Sigmoid colon (tissue), 4 donors: Measurements from ENCODE around the gene OR52M1.

Source experiments
- EP300 ChIP-seq, 4 donors: sonication (generic); formaldehyde crosslinking; IDR thresholded peaks; one replicate each; pipeline ENCODE4 v1.6.1; 2017; ENCODE audit warnings: antibody characterized with exemption in 4 of 4
- POLR2A ChIP-seq, 2 donors: fragments of 450-650 bp; IDR thresholded peaks; one replicate each; pipeline ENCODE4 v1.6.1; 2016; ENCODE audit warnings: antibody characterized with exemption in 2 of 2, mild to moderate bottlenecking in 2 of 2, moderate library complexity in 2 of 2
- POLR2AphosphoS5 ChIP-seq, 4 donors: sonication (generic); formaldehyde crosslinking; IDR thresholded peaks; one replicate each; pipeline ENCODE4 v1.6.1; 2017; ENCODE audit warnings: antibody characterized with exemption in 4 of 4
- TF ChIP-seq, protein P1 (sequence below), 4 experiments: fragments of 450-650 bp in 3 of 4; fragments of 200-600 bp in 1 of 4; IDR thresholded peaks; one replicate each; pipeline ENCODE4 v1.5.1; 2016 to 2019; ENCODE audit warnings: antibody characterized with exemption in 4 of 4, mild to moderate bottlenecking in 3 of 4, moderate library complexity in 2 of 4

GRCh38 chr11:4541071-4541470 is 3.9 kb upstream of the OR52M1 start:
- TF ChIP-seq POLR2AphosphoS5 (IDR thresholded peaks at IDR 0.05), result no peak
- TF ChIP-seq, protein P1, sequence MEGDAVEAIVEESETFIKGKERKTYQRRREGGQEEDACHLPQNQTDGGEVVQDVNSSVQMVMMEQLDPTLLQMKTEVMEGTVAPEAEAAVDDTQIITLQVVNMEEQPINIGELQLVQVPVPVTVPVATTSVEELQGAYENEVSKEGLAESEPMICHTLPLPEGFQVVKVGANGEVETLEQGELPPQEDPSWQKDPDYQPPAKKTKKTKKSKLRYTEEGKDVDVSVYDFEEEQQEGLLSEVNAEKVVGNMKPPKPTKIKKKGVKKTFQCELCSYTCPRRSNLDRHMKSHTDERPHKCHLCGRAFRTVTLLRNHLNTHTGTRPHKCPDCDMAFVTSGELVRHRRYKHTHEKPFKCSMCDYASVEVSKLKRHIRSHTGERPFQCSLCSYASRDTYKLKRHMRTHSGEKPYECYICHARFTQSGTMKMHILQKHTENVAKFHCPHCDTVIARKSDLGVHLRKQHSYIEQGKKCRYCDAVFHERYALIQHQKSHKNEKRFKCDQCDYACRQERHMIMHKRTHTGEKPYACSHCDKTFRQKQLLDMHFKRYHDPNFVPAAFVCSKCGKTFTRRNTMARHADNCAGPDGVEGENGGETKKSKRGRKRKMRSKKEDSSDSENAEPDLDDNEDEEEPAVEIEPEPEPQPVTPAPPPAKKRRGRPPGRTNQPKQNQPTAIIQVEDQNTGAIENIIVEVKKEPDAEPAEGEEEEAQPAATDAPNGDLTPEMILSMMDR (IDR thresholded peaks at IDR 0.05), result no peak
- TF ChIP-seq POLR2A (IDR thresholded peaks at IDR 0.05), result no peak
- no peak for TF ChIP-seq EP300 (IDR thresholded peaks at IDR 0.05)
